GM19328 (cell line): ENCODE data around the gene SLC39A10.
"Not testable (repeated sequence)": the region's sequence is repeated elsewhere in the genome, so short reads cannot be mapped to it uniquely, and the experiment has no call there.

Experiments
- ATAC-seq: cut with Tn5 transposase; IDR thresholded peaks from one replicate; pipeline ENCODE4 v1.9.1; 2021; ENCODE audit warnings: mild to moderate bottlenecking, moderate library complexity; ENCODE audit not compliant: unreplicated experiment

The SLC39A10 gene

GRCh38 chr2:195667974-195668373, 10.9 kb downstream of the SLC39A10 start:
- no peak for ATAC-seq

- no peak for ATAC-seq
Observed at GRCh38 chr2:195670191-195670590, 13.2 kb downstream of the SLC39A10 start.

- no peak for ATAC-seq
Observed at GRCh38 chr2:195671563-195671962, 14.5 kb downstream of the SLC39A10 start.

GRCh38 chr2:195672674-195673073, 15.6 kb downstream of the SLC39A10 start:
- no peak for ATAC-seq

GRCh38 chr2:195674491-195675221, 17.6 kb downstream of the SLC39A10 start:
- no peak for ATAC-seq

- ATAC-seq = no peak
Observed at GRCh38 chr2:195675783-195676427, 18.9 kb downstream of the SLC39A10 start.

GRCh38 chr2:195677290-195677689, 20.3 kb downstream of the SLC39A10 start:
- no peak for ATAC-seq

GRCh38 chr2:195677884-195678283, 20.9 kb downstream of the SLC39A10 start:
- ATAC-seq = no peak

- no peak for ATAC-seq
Observed at GRCh38 chr2:195682077-195682476, 25.1 kb downstream of the SLC39A10 start.

- no peak for ATAC-seq
Observed at GRCh38 chr2:195683174-195683573, 26.1 kb downstream of the SLC39A10 start.

- ATAC-seq = no peak
Observed at GRCh38 chr2:195686564-195686963, 29.5 kb downstream of the SLC39A10 start.

- no peak for ATAC-seq
Observed at GRCh38 chr2:195687320-195688086, 30.5 kb downstream of the SLC39A10 start.

- not testable (repeated sequence) for ATAC-seq
Observed at GRCh38 chr2:195692531-195692930, 35.5 kb downstream of the SLC39A10 start.

- no peak for ATAC-seq
Observed at GRCh38 chr2:195694553-195694952, 37.5 kb downstream of the SLC39A10 start.

- ATAC-seq = no peak
Observed at GRCh38 chr2:195695002-195695631, 38.1 kb downstream of the SLC39A10 start.

GRCh38 chr2:195696012-195696411, 39.0 kb downstream of the SLC39A10 start:
- no peak for ATAC-seq

GRCh38 chr2:195697681-195698220, 40.7 kb downstream of the SLC39A10 start:
- no peak for ATAC-seq

GRCh38 chr2:195700480-195700879, 43.5 kb downstream of the SLC39A10 start:
- no peak for ATAC-seq

GRCh38 chr2:195706161-195706900, 49.3 kb downstream of the SLC39A10 start:
- ATAC-seq = no peak
